Adipose tissue (tissue), 3 donors: ENCODE data around the gene CKAP2. TPM values are rescaled to one million over a fixed set of nuclear protein-coding genes. Genes with fewer than 3 reads are reported as not detected.
"Not testable (repeated sequence)": the region's sequence is repeated elsewhere in the genome, so short reads cannot be mapped to it uniquely, and the experiment has no call there.

Experiments
- H3K27ac ChIP-seq: one replicate; pipeline ENCODE4 v1.5.1; 2013; ENCODE audit warnings: low read depth, low read length
- WGBS, 3 donors: extraction: QIAGEN DNeasy Blood & Tissue Kit; methylation state at CpG; one replicate each; pipeline ENCODE4 v1.1.7; 2013; 5-methylcytosine and 5-hydroxymethylcytosine counted together
- polyA plus RNA-seq, 3 donors: library from polyadenylated mRNA; stranded (reverse); fragments of 200-250 nt; gene quantifications; one replicate each; pipeline ENCODE4 v1.2.3, GENCODE V29; 2013
- donor health status: healthy with polysubstance abuse.
- donor health status: Bipolar disorder and iron deficiency.
- donor health status: healthy.

CKAP2 gene
- polyA plus RNA-seq, 3 donors = 0.66 to 1.8 (median 1.3) TPM

GRCh38 chr13:52450012-52450792 lies 5.1 kb upstream of the CKAP2 start, which contains the start of gene VPS36:
VPS36 (minus strand) TSS chr13:52450634; CDS start chr13:52450594, 40 bp downstream.
- peak within 1 kb of the TSS; percentile 63 for H3K27ac ChIP-seq
- 0% methylated on average over 87 to 105 of the region's 105 CpGs for WGBS, 3 donors

- WGBS, 3 donors = 9 to 11% (median 10%) methylated on average over 8 of the region's 8 CpGs
- no peak overlapping the region for H3K27ac ChIP-seq
Observed at GRCh38 chr13:52450793-52451116, 4.5 kb upstream of the CKAP2 start.

- WGBS, 3 donors = 87 to 88% (median 87%) methylated on average over 24 of the region's 24 CpGs
- H3K27ac ChIP-seq = no peak overlapping the region
Observed at GRCh38 chr13:52451135-52451804, 4.0 kb upstream of the CKAP2 start.

- H3K27ac ChIP-seq = no peak overlapping the region
- 61 to 76% (median 73%) methylated on average over 2 of the region's 2 CpGs for WGBS, 3 donors
Observed at GRCh38 chr13:52452470-52452869, 2.8 kb upstream of the CKAP2 start.

- no peak overlapping the region for H3K27ac ChIP-seq
- WGBS, 3 donors = 8 to 18% (median 8%) methylated on average over 8 of the region's 8 CpGs
Observed at GRCh38 chr13:52454459-52454819, 839 bp upstream of the CKAP2 start.

GRCh38 chr13:52455677-52456041 lies 381 bp downstream of the CKAP2 start:
- WGBS, 3 donors = 0 to 1% (median 0%) methylated on average over 27 to 37 of the region's 37 CpGs
- H3K27ac ChIP-seq = no peak overlapping the region

GRCh38 chr13:52459668-52460067 lies 4.4 kb downstream of the CKAP2 start:
- H3K27ac ChIP-seq = no peak overlapping the region
- 80 to 90% (median 84%) methylated on average over 6 of the region's 6 CpGs for WGBS, 3 donors

GRCh38 chr13:52461265-52461664 lies 6.0 kb downstream of the CKAP2 start:
- 86 to 92% (median 92%) methylated on average over 3 of the region's 3 CpGs for WGBS, 3 donors
- H3K27ac ChIP-seq = no peak overlapping the region

GRCh38 chr13:52463526-52463925 lies 8.2 kb downstream of the CKAP2 start:
- WGBS, 3 donors = 84 to 85% (median 85%) methylated on average over 4 of the region's 4 CpGs
- no peak overlapping the region for H3K27ac ChIP-seq

- not testable (repeated sequence) for H3K27ac ChIP-seq
- 96 to 100% (median 99%) methylated on average over 2 of the region's 2 CpGs for WGBS, 3 donors
Observed at GRCh38 chr13:52468487-52468886, 13.2 kb downstream of the CKAP2 start.

- H3K27ac ChIP-seq = not testable (repeated sequence)
- WGBS, 3 donors = 78 to 82% (median 81%) methylated on average over 6 of the region's 7 CpGs
Observed at GRCh38 chr13:52480677-52481428, 25.6 kb downstream of the CKAP2 start.

- H3K27ac ChIP-seq = not testable (repeated sequence)
- WGBS, 3 donors = 59 to 79% (median 63%) methylated on average over 1 to 2 of the region's 2 CpGs
Observed at GRCh38 chr13:52487078-52487477, 31.8 kb downstream of the CKAP2 start.

GRCh38 chr13:52488763-52489162 lies 33.5 kb downstream of the CKAP2 start:
- not testable (repeated sequence) for H3K27ac ChIP-seq
- WGBS, 3 donors = no CpG with 5 or more reads among the region's 22 CpGs

GRCh38 chr13:52491015-52491414 lies 35.7 kb downstream of the CKAP2 start:
- not testable (repeated sequence) for H3K27ac ChIP-seq
- WGBS, 3 donors = 67 to 82% (median 75%) methylated on average over 1 to 2 of the region's 5 CpGs

GRCh38 chr13:52494241-52494640 lies 39.0 kb downstream of the CKAP2 start:
- H3K27ac ChIP-seq = not testable (repeated sequence)
- WGBS, 3 donors = 67 to 73% (median 73%) methylated on average over 5 of the region's 5 CpGs

- 55 to 69% (median 62%) methylated on average over 2 to 3 of the region's 3 CpGs for WGBS, 3 donors
- not testable (repeated sequence) for H3K27ac ChIP-seq
Observed at GRCh38 chr13:52497979-52498378, 42.7 kb downstream of the CKAP2 start.

GRCh38 chr13:52502277-52502676 lies 47.0 kb downstream of the CKAP2 start:
- WGBS, 3 donors = 81 to 89% (median 87%) methylated on average over 6 to 7 of the region's 7 CpGs
- not testable (repeated sequence) for H3K27ac ChIP-seq

GRCh38 chr13:52505843-52506242 lies 50.6 kb downstream of the CKAP2 start:
- not testable (repeated sequence) for H3K27ac ChIP-seq
- WGBS, 3 donors = no CpG with 5 or more reads among the region's 1 CpG

- H3K27ac ChIP-seq = not testable (repeated sequence)
- 92 to 100% methylated on average over 1 to 2 of the region's 6 CpGs; no CpG with 5 or more reads in 1 of the 3 donors for whole genome bisulfite sequencing, 3 donors
Observed at GRCh38 chr13:52509532-52509931, 54.3 kb downstream of the CKAP2 start.
